Ovary (tissue), 3 donors: Measurements from ENCODE around the gene CPNE4.

ENCODE experiments used
- CTCF ChIP-seq, 3 donors: fragments of 450-650 bp in 2 of 3; fragments of 200-600 bp in 1 of 3; IDR thresholded peaks; one replicate each; pipeline versions ENCODE4 v1.5.1 to v1.8.0; 2016 to 2022; ENCODE audit warnings: antibody characterized with exemption in 3 of 3, mild to moderate bottlenecking in 1 of 3
- EP300 ChIP-seq: sonication (generic); formaldehyde crosslinking; IDR thresholded peaks from one replicate; pipeline ENCODE4 v1.6.1; 2017; ENCODE audit warnings: antibody characterized with exemption
- donor health status: DM: no; HTN: no; CAD: no.

GRCh38 chr3:131541288-131541687 is 493.5 kb downstream of the CPNE4 start:
- no peak for TF ChIP-seq CTCF (IDR thresholded peaks at IDR 0.05)
- no peak for TF ChIP-seq EP300
